Measurements from ENCODE around the gene GMIP.

DNA sequence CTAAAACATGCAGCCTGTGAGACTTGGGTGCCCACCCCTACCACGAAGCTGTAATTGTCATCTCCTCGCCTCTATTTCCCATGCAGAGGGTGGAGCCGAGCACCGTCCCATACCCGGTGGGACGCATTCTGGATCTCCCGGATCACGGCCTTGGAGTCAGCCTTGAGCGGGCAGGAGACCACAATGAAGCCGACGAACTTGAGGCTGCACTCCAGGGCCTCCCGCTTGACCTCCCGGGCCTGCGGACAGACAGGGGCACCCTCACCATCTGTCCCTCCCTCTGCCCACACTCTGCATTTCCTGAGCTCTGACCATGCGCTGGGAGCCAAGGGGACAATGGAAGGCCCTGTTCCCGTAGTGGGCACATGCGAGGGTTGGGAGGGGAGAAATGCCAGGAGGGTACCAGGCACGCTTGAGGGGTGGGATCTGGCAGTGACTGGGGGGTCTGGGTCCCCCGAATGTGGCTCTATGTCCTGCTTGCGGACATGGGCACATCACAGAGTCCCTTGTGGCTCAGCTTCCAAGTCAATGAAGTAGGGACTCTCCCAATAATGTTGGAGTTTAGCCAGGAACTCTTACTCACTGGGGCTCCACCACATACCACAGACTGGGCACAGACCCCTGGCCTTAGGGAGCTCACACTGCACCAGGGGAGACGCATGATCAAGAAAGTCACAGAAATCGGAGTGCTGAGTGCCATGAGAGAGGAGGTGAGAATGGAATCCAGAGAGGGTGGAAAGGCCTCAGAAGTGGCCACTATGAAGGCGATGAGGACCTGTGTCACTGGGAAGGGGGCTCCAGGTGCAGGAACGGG, 9.2 kb upstream of the GMIP start:
- TF ChIP-seq POLR2A (IDR thresholded peaks at IDR 0.05) = no peak
- TF ChIP-seq, protein P1, sequence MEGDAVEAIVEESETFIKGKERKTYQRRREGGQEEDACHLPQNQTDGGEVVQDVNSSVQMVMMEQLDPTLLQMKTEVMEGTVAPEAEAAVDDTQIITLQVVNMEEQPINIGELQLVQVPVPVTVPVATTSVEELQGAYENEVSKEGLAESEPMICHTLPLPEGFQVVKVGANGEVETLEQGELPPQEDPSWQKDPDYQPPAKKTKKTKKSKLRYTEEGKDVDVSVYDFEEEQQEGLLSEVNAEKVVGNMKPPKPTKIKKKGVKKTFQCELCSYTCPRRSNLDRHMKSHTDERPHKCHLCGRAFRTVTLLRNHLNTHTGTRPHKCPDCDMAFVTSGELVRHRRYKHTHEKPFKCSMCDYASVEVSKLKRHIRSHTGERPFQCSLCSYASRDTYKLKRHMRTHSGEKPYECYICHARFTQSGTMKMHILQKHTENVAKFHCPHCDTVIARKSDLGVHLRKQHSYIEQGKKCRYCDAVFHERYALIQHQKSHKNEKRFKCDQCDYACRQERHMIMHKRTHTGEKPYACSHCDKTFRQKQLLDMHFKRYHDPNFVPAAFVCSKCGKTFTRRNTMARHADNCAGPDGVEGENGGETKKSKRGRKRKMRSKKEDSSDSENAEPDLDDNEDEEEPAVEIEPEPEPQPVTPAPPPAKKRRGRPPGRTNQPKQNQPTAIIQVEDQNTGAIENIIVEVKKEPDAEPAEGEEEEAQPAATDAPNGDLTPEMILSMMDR (IDR thresholded peaks at IDR 0.05) = no peak
- no peak for TF ChIP-seq POLR2AphosphoS5 (IDR thresholded peaks at IDR 0.05; ENCODE audit: insufficient read depth in 1 of 2, low read depth in 1 of 2)

Measured in vagina (tissue), 2 donors.